Prostate gland (tissue), 2 donors: ENCODE results near the gene FIG4.

Experiments used
- CTCF ChIP-seq, 4 experiments: fragments of 200-600 bp in 2 of 4; fragments of 450-650 bp in 2 of 4; sonication (generic) in 2 of 4; IDR thresholded peaks; 1 replicate in 3 of 4; 2 replicates in 1 of 4; pipeline ENCODE4 v1.5.1; 2016 to 2019; ENCODE audit warnings: antibody characterized with exemption in 4 of 4, mild to moderate bottlenecking in 2 of 4, moderate library complexity in 2 of 4
- POLR2A ChIP-seq: fragments of 450-650 bp; IDR thresholded peaks from one replicate; pipeline ENCODE4 v1.6.1; 2016; ENCODE audit warnings: antibody characterized with exemption, mild to moderate bottlenecking

GRCh38 chr6:109653264-109653663 lies 37.8 kb upstream of the FIG4 start:
- TF ChIP-seq POLR2A (no peak), CTCF (IDR thresholded peaks at IDR 0.05) (no peak)
